HepG2 (cell line): ENCODE data around the gene CFAP54. TPM values are rescaled to one million over a fixed set of nuclear protein-coding genes. Genes with fewer than 3 reads are reported as not detected.

Source experiments
- BHLHE40 ChIP-seq: IDR thresholded peaks from 2 replicates; pipeline ENCODE4 v1.6.1; 2011; ENCODE audit warnings: low read length, improper control_type of control experiment
- ESRRA ChIP-seq: sonication (generic); formaldehyde crosslinking; IDR thresholded peaks from 2 replicates; pipeline ENCODE4 v1.5.1; 2020; ENCODE audit warnings: mild to moderate bottlenecking, low read depth, missing genetic modification reagents
- HDAC1 ChIP-seq: sonication (generic); formaldehyde crosslinking; IDR thresholded peaks from 2 replicates; pipeline ENCODE4 v1.5.1; 2020; ENCODE audit warnings: mild to moderate bottlenecking, missing genetic modification reagents
- MAFG ChIP-seq: sonication (generic); formaldehyde crosslinking; IDR thresholded peaks from 2 replicates; pipeline ENCODE4 v1.5.1; 2020; ENCODE audit warnings: mild to moderate bottlenecking, missing genetic modification reagents
- MXD4 ChIP-seq: IDR thresholded peaks from 2 replicates; pipeline ENCODE4 v1.6.1; 2016; ENCODE audit warnings: mild to moderate bottlenecking, missing biosample characterization, missing genetic modification reagents
- SKI ChIP-seq: fragments of 450-650 bp; IDR thresholded peaks from one replicate; pipeline ENCODE4 v1.6.1; 2018; ENCODE audit warnings: mild to moderate bottlenecking; ENCODE audit not compliant: partially characterized antibody
- TCF7L2 ChIP-seq: IDR thresholded peaks from 2 replicates; pipeline ENCODE4 v1.6.1; 2011; ENCODE audit warnings: mild to moderate bottlenecking, low read depth, low read length, moderate library complexity
- ZNF235 ChIP-seq: sonication (generic); formaldehyde crosslinking; IDR thresholded peaks from 2 replicates; pipeline ENCODE4 v1.8.1; 2023; ENCODE audit warnings: mild to moderate bottlenecking, missing genetic modification reagents, borderline replicate concordance
- polyA plus RNA-seq, 8 experiments: library from polyadenylated mRNA; depleted of rRNA in 3 of 8; stranded (reverse) in 7 of 8; unstranded in 1 of 8; fragments of >200 nt; fragmentation: Illumina TruSeq in 4 of 8; extraction: Trizol in 4 of 8; gene quantifications; 2 replicates each; pipeline versions ENCODE4 v1.2.1 to v1.2.3, GENCODE V29; 2011 to 2016; ENCODE audit warnings: low read depth in 4 of 8, missing spikeins in 1 of 8, mixed read lengths in 1 of 8; ENCODE audit not compliant: insufficient read depth in 1 of 8
- total RNA-seq, 5 experiments: library from RNA; depleted of rRNA; stranded (reverse); fragments of >200 nt; fragmentation: Illumina TruSeq; extraction: Trizol; gene quantifications; 2 replicates each; pipeline ENCODE4 v1.2.3, GENCODE V29; 2016; ENCODE audit warnings: low read depth in 1 of 5
- TF ChIP-seq, protein P1 (sequence below): sonication (generic); formaldehyde crosslinking; IDR thresholded peaks from 2 replicates; pipeline ENCODE4 v1.5.0; 2020; ENCODE audit warnings: missing genetic modification reagents
- TF ChIP-seq, protein P2 (sequence below), 2 experiments: sonication (generic) in 1 of 2; formaldehyde crosslinking in 1 of 2; IDR thresholded peaks; 2 replicates each; pipeline versions ENCODE4 v1.4.0 to v1.6.1; 2018 to 2020; ENCODE audit warnings: missing genetic modification reagents in 2 of 2, borderline replicate concordance in 1 of 2, low read depth in 1 of 2, mild to moderate bottlenecking in 1 of 2, missing biosample characterization in 1 of 2
- TF ChIP-seq, protein P3 (sequence below): fragments of 450-650 bp; IDR thresholded peaks from 2 replicates; pipeline ENCODE4 v1.6.1; 2017
- TF ChIP-seq, protein P4 (sequence below): sonication (generic); formaldehyde crosslinking; IDR thresholded peaks from 2 replicates; pipeline ENCODE4 v1.5.0; 2020; ENCODE audit warnings: missing genetic modification reagents, mild to moderate bottlenecking, borderline replicate concordance
- TF ChIP-seq, protein P5 (sequence below): sonication (generic); formaldehyde crosslinking; IDR thresholded peaks from 2 replicates; pipeline ENCODE4 v1.4.0; 2020; ENCODE audit warnings: missing genetic modification reagents

CFAP54 gene
- total and polyA plus RNA-seq, 2 of the 13 experiments (the other 11 are each of a cell fraction or from before 2014, with no cell fraction given), result not detected

DNA sequence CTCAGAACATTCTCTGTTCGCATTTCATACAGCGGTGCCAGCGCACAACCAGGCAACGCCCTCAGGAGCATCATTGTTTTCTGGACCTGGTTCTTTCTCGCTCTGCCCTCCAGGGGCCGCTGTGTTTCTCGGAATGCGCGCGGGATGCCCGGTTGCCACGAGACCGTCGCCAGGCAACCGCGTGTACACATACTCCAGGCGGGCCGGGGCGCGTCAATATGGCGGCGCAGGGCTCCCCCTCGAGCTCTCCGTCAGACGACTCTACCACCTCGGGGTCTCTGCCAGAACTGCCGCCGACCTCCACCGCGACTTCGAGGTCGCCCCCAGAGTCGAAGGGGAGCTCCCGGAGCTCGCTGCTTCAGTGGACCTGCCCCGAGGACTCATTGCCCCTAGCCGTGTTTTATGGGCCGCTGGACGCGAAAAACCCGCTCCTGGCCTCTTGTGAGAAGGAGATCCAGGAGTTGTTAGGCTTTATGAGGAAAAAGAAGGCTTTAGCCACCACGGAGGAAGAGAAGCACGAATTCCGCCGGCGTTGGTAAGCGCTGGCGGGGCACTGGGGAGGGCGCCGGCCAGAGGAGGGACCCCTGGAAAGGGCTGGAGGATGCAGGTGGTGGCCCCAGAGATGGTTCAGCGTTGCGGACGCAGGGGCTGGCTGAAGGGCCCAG is at the start of gene CFAP54 (continued):
- peak; percentile 97 for TF ChIP-seq HDAC1 (CRISPR knock-in tag)
- TF ChIP-seq, protein P1, sequence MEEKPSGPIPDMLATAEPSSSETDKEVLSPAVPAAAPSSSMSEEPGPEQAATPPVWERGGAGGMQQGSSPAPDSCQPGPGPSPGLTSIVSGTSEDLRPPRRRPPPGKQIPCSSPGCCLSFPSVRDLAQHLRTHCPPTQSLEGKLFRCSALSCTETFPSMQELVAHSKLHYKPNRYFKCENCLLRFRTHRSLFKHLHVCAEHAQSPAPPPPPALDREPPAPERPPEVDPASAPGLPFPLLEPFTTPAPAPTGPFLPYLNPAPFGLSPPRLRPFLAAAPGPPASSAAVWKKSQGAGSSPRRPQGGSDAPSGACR (CRISPR knock-in tag), result no peak
- no peak for TF ChIP-seq SKI
- TF ChIP-seq, protein P2, sequence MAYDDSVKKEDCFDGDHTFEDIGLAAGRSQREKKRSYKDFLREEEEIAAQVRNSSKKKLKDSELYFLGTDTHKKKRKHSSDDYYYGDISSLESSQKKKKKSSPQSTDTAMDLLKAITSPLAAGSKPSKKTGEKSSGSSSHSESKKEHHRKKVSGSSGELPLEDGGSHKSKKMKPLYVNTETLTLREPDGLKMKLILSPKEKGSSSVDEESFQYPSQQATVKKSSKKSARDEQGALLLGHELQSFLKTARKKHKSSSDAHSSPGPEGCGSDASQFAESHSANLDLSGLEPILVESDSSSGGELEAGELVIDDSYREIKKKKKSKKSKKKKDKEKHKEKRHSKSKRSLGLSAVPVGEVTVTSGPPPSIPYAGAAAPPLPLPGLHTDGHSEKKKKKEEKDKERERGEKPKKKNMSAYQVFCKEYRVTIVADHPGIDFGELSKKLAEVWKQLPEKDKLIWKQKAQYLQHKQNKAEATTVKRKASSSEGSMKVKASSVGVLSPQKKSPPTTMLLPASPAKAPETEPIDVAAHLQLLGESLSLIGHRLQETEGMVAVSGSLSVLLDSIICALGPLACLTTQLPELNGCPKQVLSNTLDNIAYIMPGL (CRISPR knock-in tag; IDR thresholded peaks at IDR 0.05; ENCODE audit: borderline replicate concordance in 1 of 2, low read depth in 1 of 2), result peak in 1 of 2 experiments; percentile 74; a peak in 2 of 4 replicates
- TF ChIP-seq BHLHE40, result 0 out of 2 replicates have a peak, but pooled peaks have one; percentile 42
- TF ChIP-seq, protein P3, sequence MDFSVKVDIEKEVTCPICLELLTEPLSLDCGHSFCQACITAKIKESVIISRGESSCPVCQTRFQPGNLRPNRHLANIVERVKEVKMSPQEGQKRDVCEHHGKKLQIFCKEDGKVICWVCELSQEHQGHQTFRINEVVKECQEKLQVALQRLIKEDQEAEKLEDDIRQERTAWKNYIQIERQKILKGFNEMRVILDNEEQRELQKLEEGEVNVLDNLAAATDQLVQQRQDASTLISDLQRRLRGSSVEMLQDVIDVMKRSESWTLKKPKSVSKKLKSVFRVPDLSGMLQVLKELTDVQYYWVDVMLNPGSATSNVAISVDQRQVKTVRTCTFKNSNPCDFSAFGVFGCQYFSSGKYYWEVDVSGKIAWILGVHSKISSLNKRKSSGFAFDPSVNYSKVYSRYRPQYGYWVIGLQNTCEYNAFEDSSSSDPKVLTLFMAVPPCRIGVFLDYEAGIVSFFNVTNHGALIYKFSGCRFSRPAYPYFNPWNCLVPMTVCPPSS, result no peak
- TF ChIP-seq, protein P4, sequence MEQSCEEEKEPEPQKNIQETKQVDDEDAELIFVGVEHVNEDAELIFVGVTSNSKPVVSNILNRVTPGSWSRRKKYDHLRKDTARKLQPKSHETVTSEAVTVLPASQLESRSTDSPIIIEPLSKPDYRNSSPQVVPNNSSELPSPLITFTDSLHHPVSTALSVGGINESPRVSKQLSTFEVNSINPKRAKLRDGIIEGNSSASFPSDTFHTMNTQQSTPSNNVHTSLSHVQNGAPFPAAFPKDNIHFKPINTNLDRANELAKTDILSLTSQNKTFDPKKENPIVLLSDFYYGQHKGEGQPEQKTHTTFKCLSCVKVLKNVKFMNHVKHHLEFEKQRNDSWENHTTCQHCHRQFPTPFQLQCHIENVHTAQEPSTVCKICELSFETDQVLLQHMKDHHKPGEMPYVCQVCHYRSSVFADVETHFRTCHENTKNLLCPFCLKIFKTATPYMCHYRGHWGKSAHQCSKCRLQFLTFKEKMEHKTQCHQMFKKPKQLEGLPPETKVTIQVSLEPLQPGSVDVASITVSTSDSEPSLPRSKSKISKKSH (CRISPR knock-in tag), result 0 out of 2 replicates have a peak, but pooled peaks have one; percentile 69
- TF ChIP-seq, protein P5, sequence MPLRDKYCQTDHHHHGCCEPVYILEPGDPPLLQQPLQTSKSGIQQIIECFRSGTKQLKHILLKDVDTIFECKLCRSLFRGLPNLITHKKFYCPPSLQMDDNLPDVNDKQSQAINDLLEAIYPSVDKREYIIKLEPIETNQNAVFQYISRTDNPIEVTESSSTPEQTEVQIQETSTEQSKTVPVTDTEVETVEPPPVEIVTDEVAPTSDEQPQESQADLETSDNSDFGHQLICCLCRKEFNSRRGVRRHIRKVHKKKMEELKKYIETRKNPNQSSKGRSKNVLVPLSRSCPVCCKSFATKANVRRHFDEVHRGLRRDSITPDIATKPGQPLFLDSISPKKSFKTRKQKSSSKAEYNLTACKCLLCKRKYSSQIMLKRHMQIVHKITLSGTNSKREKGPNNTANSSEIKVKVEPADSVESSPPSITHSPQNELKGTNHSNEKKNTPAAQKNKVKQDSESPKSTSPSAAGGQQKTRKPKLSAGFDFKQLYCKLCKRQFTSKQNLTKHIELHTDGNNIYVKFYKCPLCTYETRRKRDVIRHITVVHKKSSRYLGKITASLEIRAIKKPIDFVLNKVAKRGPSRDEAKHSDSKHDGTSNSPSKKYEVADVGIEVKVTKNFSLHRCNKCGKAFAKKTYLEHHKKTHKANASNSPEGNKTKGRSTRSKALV (CRISPR knock-in tag), result no peak
- TF ChIP-seq ESRRA (CRISPR knock-in tag), result no peak
- no peak for TF ChIP-seq TCF7L2
- no peak for TF ChIP-seq ZNF235 (CRISPR knock-in tag)
- no peak for TF ChIP-seq MAFG (CRISPR knock-in tag)
- peak; percentile 71; the same call in 1 of the 2 replicates for TF ChIP-seq MXD4 (CRISPR knock-in tag)
